Embryonic facial prominence (tissue), 1 donor: ENCODE results near the gene UBD.
A peak's percentile ranks its signal among the peaks of the same experiment; 100 is the strongest.

Experiments used
- DNase-seq: peaks from one replicate; pipeline ENCODE4 v3.0.0-alpha.2; 2016; ENCODE audit errors: extremely low spot score

UBD gene

DNA sequence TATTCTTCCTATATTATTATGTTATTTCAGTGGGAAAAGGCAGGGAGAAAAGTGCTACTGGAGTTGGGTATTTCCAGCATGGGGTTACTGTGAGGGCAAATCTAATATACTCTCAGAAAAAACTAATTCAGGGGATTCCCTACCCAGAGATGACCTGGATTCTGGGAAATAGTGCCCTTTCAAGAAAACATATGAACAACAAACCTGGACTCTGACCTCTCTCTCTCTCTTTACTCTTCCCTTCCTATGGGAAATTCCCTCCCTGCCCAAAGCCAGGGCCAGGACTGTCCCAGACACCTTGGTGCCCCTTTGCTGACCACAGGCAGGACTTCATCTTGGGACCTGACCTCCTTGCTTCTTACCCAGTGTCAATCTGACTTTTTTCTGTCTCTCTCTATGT lies 1.6 kb upstream of the UBD start:
- no peak for DNase-seq

DNA sequence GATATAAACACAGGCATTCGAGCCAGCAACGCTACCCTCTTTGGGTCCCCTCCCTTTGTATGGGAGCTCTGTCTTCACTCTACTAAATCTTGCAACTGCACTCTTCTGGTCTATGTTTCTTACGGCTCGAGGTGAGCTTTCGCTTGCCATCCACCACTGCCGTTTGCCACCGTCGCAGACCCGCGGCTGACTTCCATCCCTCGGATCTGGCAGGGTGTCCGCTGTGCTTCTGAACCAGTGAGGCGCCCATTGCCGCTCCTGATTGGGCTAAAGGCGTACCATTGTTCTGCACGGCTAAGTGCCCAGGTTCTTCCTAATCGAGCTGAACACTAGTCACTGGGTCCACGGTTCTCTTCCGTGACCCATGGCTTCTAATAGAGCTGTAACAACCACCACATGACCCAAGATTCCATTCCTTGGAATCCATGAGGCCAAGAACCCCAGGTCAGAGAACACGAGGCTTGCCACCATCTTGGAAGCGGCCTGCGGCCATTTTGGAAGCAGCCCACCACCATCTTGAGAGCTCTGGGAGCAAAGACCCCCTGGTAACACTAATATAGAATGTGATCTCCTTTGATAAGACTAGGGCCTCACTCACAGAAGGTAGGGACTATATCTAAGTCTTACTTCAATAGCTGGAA lies 973 bp downstream of the UBD start:
- no peak for DNase-seq

DNA sequence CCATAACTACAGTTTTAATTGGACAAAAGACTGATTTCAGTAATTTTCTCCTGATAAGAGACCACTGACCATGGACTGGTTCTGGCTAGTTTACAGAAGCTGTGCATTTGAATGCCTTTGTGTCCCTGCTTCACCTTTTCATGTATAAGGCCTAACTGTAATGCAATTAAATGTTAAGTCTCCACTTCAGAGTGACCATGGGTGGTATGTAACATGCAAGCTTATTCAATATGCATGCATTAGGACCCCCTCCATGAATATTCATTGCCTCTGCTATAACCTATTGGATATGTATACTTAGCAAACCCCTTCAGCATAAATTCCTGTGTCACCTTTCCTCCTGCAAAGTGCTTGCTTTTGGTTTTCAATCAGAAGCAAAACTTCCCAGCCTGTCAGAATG lies 2.2 kb downstream of the UBD start:
- DNase-seq, result no peak

DNA sequence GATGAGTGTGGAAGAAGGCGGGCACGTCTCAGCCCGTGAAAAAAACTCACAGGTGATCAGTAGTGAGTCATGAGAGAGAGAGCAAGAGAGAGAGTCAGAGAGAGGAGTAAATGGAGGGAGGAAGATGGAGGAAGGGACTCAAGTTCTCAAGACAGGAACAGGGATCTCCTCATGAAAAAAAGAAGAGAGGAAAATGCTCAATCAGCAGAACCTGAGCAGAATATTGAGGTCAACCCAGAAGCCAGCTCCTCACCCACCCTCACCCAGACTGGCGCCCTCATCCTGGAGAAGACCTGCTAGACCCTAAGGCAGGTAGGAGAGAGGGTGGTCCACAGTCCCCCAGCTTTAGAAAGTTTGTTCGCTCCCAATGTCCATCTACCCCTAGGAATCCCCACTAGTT lies 4.8 kb downstream of the UBD start:
- DNase-seq, result no peak

DNA sequence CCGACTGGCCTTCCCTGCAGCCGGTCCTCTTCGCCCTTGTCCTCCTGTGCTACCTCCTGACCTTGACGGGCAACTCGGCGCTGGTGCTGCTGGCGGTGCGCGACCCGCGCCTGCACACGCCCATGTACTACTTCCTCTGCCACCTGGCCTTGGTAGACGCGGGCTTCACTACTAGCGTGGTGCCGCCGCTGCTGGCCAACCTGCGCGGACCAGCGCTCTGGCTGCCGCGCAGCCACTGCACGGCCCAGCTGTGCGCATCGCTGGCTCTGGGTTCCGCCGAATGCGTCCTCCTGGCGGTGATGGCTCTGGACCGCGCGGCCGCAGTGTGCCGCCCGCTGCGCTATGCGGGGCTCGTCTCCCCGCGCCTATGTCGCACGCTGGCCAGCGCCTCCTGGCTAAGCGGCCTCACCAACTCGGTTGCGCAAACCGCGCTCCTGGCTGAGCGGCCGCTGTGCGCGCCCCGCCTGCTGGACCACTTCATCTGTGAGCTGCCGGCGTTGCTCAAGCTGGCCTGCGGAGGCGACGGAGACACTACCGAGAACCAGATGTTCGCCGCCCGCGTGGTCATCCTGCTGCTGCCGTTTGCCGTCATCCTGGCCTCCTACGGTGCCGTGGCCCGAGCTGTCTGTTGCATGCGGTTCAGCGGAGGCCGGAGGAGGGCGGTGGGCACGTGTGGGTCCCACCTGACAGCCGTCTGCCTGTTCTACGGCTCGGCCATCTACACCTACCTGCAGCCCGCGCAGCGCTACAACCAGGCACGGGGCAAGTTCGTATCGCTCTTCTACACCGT lies 6.1 kb downstream of the UBD start:
- no peak for DNase-seq

DNA sequence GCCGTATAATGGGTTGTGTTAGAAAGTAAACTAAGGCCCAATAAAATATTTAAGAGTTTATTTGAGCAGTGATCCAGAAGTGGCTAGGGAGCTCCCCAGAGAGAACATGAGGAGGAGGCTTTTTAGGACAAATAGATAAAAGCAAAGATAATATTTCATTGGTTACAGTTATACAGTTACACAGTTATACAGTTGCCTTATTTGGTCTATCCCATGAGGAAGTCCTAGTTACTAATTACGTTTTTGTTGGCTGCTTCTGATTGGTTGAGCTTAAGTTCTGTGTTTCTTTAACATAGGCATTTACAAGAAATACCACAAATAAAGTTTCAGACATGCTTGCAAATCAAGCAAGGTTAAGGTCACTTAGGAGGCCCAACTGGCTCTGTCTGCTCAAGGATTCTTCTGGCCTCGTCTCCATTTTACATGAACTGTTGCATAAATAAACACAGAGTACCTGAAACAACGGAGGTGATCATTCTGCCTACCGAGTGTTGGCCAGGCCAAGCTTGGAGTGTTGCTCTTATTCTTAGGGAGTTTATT lies 7.0 kb downstream of the UBD start:
- peak; percentile 8 for DNase-seq

DNA sequence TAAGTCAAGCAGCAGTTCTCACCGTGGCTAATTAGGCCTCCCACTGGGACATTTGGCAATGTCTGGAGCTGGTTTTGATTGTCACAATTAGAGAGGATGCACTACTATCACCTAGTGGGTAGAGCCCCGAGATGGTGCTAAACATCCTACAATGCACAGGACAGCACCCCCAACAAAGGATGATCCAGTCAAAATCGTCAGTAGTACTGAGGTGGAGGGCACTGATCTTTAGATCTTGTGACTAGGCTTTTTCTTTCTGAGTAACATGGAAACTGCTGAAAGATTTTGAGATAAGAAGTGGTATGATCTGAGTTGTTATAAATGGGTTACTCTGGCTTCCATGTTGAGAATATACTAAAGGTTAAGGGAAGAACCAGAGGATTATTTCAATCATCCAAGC lies 12.0 kb downstream of the UBD start:
- no peak for DNase-seq

DNA sequence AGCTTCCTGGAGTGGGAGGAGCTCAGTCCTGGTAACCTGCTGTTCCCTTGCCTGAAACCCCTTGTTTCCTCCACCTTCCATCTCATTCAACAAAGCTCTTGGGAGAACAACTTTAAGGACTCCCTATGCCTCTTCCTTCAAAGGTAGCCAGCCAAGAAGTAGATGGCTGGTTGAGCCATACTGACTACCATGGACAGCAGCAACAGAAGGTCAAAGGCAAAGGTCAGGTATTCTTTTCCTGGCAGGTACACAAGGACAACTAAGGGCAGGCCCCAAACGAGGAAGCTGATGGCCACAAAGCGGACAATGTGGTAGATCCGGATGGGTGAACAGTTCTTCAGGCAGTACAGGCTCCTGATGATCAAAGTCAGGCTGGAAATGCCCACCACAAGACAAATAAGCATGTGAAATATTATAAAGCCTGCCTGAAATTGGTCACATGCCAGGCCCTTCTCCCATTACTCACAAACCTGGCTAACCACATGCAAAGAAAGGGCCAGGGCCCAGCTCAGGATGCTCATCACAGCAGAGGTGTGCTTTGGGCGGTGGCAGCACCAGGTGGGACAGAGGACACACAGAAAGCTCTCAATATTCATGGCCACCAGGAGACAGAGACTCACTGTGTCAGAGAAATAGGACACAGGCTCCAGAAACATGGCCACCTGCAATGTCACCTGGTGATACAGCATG lies 21.7 kb downstream of the UBD start:
- DNase-seq, result no peak

DNA sequence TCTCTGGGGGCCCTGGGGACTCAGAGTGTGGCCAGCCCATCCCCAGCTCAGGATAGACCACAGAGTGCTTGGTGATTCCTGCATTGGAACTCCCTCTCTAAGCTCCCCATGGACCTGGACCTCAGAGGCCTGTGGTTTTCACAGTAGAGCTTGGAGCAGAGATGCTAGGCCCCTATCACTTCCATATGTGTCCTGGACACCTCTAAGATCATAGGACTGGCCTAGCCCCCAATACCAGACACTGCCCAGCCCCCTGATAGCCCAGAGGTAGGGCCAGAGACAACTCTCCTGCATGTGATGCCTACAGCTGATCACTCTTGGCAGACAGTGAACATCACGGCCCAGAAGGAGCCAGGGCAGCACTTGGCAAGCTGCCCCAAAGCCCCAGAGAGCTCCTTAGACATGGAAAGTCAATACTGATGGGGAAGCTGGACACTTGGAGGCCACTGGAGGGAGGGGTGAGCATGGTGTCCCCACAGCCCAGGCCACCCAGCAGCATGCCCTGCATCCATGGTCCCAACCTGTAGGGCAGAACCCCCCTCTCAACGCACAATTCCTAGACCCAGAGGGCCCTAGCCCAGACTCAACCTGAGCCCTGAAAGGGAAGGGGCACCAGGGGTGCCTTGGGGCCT lies 27.1 kb downstream of the UBD start:
- no peak for DNase-seq

DNA sequence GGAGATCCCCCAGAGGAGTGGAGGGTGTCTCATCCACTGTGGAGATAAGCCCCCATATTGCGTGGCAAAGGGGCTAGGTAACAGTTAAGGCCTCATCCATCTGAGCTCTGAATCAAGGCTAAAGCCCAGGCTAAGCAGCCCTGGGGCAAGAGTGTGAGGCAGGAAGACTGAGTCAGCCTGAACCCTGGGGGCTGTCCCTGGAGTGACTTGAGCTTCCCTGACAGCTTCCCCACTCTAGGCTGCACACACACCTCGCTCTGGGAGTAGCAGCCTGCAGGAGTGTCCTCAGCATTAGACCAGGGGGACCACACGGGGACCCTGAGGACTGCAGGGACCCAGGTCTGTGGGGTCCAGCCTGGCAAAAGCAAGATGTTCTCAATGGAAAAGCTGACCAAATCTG lies 27.9 kb downstream of the UBD start:
- DNase-seq, result no peak

DNA sequence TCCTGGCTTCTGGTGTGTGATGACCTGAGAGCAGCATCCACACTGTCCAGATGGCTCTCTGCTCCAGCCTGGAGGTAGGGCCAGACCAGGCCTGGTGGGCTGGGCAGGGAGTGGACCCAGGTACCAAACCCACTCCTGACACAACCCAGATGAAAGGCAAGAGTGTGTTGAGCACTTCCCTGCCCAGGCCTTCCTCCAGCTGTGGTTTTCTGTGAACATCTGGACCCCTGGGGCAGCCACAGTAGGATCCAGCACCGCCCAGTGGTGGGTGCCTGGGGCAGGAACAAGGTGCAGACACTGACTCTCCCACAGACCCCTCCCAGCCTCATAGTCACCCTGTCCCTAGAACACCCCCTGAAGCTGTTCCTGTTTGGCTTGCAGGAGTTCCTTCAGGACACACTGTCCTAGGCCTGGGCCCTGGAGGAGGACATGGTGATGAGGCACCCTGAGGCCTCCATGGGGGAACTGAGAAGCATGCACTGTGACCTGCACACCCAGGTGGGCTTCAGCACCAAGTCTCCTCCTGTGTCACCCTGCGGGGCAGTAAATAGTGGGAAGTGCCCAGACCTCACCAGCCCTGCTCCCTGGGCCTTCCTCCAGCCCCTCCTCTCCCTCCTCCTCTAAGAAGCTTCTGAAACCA lies 28.7 kb downstream of the UBD start:
- DNase-seq, result no peak

DNA sequence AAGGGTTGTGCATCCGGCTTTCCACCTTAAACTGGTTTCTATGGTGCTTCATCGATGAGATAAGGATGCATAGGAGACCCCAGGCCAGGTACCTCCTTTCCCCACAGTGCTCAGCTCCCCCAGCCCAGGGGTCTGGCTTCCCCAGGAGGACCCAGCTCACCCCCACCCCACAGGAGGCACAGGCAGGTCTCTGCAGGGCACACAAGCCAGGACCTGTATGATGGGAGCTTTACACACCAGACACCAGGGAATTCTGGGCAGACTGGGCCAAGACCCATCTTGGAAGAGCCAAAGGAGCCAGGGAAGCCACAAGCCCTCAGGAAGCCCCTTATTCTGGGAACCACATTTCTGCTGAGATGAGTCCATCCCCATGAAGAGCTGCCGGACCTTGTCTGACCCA lies 29.6 kb downstream of the UBD start:
- no peak for DNase-seq

DNA sequence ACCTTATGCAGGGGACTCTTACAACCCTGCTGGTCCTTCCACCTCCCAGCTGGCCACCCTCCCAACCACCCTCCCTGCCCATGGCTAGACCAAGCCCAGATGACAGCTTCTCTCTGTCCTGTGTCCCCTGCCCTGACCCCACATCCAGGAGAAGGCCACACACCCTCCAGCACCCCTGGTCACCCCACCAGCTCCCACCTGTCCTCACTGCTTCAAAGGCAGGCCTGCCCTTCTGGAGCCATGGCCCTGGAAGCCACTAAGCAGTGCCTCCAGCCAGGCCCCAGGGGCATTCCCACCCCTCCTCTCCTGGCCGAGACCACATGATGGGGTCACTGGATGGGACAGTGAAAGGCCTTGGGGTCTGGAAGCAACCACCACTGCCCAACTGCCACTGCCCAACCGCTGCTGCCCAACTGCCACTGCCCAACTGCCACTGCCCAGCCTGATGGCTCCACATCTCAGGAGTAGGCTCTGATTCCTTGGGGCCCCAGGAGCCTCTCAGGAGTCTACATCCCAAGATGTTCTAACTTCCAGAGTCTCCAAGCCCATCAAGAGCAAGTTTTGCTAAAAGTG lies 30.5 kb downstream of the UBD start:
- no peak for DNase-seq

DNA sequence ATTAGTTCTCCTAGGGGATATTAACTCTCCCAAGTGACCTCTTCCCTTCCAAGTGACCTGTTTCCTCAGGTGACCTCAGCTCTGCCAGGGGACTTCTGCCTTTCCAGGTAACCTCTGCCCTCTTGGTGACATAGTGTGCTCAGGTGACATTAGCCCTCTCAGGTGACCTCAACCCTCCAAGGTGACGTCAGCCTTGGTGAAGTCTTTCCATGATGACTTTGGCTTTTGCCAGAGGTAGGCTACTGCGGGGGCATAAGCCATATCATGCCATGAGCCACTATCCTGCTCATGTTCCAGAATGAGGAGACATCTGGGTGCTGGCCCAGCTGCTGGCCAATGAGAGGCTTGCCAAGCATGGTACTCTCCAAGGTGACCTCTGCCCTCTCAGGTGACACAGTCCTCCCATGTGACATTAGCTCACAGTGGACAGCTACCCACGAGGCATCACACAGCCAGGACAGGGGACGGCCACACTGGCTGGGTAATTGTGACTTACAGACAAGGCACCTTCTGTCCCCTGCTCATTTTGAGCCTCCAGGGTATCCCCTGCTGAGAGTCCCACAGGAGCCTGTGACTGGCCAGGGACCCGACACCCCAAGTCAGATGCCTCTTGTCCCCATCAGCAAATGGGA lies 31.1 kb downstream of the UBD start:
- no peak for DNase-seq

DNA sequence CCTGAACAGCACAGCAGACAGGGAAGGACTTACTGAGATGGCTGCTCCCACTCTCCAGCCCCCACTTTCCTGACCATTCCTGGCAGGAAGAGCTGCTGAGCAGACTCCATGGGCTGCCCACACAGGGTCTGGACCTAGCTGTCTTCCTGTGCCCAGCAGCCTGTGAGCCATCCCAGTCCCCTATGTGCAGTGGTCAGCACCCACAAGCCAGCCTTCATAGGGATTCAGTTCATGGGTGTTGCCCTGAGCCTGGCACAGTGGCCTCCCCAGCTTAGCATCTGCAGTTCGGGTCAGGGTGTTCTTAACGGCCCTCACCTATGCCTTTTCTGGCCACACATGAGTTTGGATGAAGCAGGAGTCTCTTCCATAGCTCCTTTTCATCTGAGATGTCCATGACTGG lies 32.0 kb downstream of the UBD start:
- DNase-seq, result no peak

DNA sequence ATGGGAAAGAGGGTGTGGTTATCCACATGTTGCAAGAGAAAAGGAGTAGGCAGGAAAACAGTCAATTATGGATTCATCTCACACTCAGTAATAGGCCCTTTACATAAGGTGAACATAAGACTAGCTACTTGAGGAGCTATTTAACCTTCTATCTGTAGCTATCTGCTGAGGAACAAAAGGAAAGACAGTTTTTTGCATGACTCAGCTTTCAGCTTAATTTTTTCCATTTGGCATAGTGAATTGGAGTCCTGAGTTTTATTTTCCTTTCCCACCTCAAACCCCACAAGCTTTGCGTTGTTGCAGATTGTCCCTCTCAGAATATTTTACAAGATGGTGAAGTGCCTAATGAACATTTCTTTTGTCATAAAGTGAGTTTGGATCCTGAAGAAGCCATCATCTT lies 32.4 kb downstream of the UBD start:
- no peak for DNase-seq

DNA sequence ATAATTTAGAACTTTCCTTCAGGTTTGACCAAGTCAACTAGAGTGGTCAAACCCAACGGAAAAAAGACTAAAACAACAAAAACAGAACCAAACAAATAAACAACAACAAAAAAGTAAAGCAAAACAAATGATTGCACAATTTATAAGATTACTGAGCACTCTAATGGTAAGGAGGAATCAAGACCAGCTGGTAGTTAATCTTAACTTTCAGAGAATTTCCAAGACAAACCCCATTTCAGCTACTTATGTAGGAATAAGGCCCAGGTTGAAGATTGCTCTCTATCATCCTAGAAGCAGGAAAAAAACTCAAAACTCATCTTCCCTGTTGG lies 34.3 kb downstream of the UBD start:
- DNase-seq, result no peak

DNA sequence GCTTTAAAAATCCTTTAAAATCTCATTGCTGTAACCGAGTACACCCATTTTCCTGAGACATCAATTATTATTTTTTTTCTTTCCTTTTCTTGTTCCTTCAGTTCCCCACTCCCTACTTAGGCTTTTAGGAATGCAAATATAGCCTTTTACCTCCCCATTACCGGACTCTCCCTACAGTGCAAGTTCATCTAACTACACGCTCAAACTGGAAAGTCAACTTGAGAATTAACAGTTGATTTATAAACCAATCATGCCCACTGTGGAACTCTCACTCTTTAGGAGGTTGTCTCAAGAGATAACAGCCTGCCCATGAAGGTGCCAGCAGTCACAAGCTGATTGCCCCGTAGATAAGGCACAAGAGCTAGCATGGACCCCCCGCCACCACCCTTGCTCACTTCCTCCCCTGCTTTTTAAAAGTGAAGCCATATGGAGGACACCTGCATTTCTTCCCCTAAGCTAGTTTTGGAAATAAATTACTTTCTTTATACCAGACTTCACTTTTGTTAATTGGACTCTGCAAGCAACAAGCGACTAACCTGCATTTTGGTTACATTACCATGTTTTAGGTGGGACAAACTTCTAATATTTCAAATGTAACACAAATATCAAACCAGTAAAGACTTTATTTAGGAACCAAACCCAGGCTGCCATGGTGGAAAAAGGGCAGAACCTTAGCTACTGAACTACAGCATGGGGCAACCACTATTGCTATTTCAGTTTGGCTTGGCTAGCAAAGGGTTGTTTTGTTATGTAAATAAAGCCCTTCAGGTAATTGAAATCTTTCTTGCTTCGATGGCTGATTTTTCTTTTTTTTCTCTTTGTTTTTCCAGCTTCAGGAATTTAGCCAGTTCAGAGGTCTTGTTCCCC lies 34.9 kb downstream of the UBD start:
- DNase-seq, result no peak

DNA sequence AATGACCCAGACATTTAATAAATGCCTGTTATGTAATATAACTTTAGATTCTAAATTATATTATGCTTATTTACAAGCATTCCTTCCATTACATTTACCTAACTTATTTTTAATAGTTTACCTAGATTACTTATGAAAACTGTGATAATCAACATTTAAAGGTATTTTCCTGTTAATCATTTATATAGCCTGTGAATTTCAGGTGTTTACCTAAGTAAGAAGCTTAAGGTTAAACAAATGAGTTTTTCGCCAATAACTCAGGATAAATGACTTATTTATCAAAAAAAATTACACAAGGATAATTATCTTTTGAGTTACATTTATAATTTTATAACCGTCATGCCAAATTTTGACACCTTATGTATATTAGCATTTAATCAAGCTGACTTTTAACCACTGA lies 35.5 kb downstream of the UBD start:
- DNase-seq, result no peak

DNA sequence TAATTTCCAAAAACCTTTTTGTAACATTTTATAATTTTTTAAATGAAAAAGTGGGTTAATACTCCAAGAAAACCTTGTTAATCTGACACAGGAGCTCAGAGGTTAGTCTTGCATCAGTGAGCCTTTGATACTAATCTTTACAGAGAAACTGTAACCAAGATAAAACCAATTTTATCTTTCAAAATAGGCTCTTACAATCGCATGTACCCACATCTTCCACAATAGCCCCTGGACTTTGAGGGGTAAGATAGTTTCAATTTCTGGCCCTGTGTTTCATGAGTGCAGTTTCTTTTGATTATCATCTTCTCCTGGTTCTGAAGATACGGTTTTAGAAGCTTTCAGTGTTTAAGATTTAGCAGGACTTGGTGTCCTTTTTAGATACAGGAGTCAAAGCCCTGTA lies 37.3 kb downstream of the UBD start:
- DNase-seq, result no peak
